Transverse colon (tissue), 4 donors: Measurements from ENCODE around the gene AFAP1L1. TPM values are rescaled to one million over a fixed set of nuclear protein-coding genes. Genes with fewer than 3 reads are reported as not detected.

ENCODE experiments used
- DNase-seq: peaks from one replicate; pipeline ENCODE4 v3.0.0-alpha.2; 2019
- H3K27ac ChIP-seq, 4 donors: fragments of 200-600 bp; sonication (generic); 2 replicates each; pipeline ENCODE4 v1.5.1; 2016 to 2018; ENCODE audit warnings: inconsistent platforms in 4 of 4
- H3K27me3 ChIP-seq: fragments of 200-600 bp; sonication (generic); 2 replicates; pipeline ENCODE4 v1.5.1; 2017; ENCODE audit warnings: inconsistent platforms
- H3K36me3 ChIP-seq, 4 donors: fragments of 200-600 bp; sonication (generic); 2 replicates each; pipeline ENCODE4 v1.5.1; 2017 to 2019; ENCODE audit warnings: inconsistent platforms in 4 of 4
- H3K4me1 ChIP-seq, 4 donors: fragments of 200-600 bp; sonication (generic); 2 replicates each; pipeline ENCODE4 v1.5.1; 2017 to 2020; ENCODE audit warnings: inconsistent platforms in 4 of 4
- H3K4me3 ChIP-seq, 4 donors: fragments of 200-600 bp; sonication (generic); 1 replicate in 1 of 4; 2 replicates in 3 of 4; pipeline versions ENCODE4 v1.5.1 to v1.6.1; 2017 to 2019; ENCODE audit warnings: inconsistent platforms in 4 of 4
- H3K9me3 ChIP-seq, 2 donors: fragments of 200-600 bp; sonication (generic); 2 replicates each; pipeline ENCODE4 v1.5.1; 2017 to 2019; ENCODE audit warnings: inconsistent platforms in 2 of 2
- CTCF ChIP-seq, 5 experiments: fragments of 200-600 bp in 3 of 5; fragments of 450-650 bp in 2 of 5; sonication (generic) in 3 of 5; IDR thresholded peaks; 1 replicate in 2 of 5; 2 replicates in 3 of 5; pipeline ENCODE4 v1.5.1; 2016 to 2017; ENCODE audit warnings: antibody characterized with exemption in 5 of 5, inconsistent platforms in 3 of 5, mild to moderate bottlenecking in 2 of 5, moderate library complexity in 1 of 5
- EP300 ChIP-seq: sonication (generic); formaldehyde crosslinking; IDR thresholded peaks from one replicate; pipeline ENCODE4 v1.6.1; 2017; ENCODE audit warnings: antibody characterized with exemption, low read depth
- POLR2A ChIP-seq: fragments of 450-650 bp; IDR thresholded peaks from one replicate; pipeline ENCODE4 v1.6.1; 2016; ENCODE audit warnings: antibody characterized with exemption, mild to moderate bottlenecking, moderate library complexity
- POLR2AphosphoS5 ChIP-seq, 3 donors: sonication (generic); formaldehyde crosslinking; IDR thresholded peaks; one replicate each; pipeline ENCODE4 v1.6.1; 2016; ENCODE audit warnings: antibody characterized with exemption in 3 of 3
- WGBS, 2 donors: methylation state at CpG; one replicate each; pipeline ENCODE4 v1.1.5; 2018; ENCODE audit warnings: low coverage in 1 of 2; 5-methylcytosine and 5-hydroxymethylcytosine counted together
- in situ Hi-C, 4 donors: fragments of 200-750 bp; cut with MboI; loops; one replicate each; pipeline versions ENCODE4 v1.15.0 to v1.15.1; 2017; ENCODE audit warnings: low sequenced_read_pairs in 3 of 4, low pct_ligation_motif_present in 1 of 4, low pct_unique_long_range_greater_than_20kb in 1 of 4
- intact Hi-C: fragments of 100-400 bp; cut with DNase I; formaldehyde crosslinking; loops from one replicate; pipeline ENCODE4 v1.15.1; 2023; ENCODE audit warnings: low total_unique reads
- total RNA-seq, 4 donors: library from RNA; depleted of rRNA; stranded (reverse); fragments of >200 nt; gene quantifications; one replicate each; pipeline ENCODE4 v1.1.0, GENCODE V29; 2016

The AFAP1L1 gene
- total RNA-seq, 4 donors from 2014 or later = 2.2 to 4.1 (median 3.0) TPM

DNA sequence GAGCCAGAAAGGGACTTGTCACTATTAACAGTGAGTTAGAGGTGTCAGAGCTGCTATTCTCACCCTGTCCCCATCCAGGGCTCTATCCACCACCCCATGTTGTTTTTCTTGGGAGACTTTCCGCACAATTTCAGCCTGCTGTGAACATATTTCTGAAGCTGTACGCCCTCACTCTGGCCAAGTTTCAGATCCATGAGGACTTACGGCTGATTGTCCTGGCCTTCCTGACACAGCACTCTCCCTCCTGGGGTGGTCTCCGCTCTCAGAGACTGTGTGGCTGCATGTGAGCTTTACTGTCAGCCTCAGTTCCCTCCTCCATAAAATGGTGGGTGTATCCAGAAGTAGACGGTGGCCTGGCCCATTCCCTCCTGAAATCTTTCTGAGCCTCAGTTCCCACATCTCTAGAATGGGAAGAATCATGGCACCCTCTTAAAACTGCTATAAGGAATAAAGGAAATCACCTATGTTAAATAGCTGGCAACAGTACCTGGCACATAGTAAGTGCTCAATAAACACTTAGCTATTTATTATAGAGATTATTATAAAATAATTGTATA lies 108.2 kb downstream of the AFAP1L1 start:
- DNase-seq = no peak
- in situ Hi-C loops = loop anchor here in 2 of 4 donors (10.0 kb wide), 3 partner anchors 55 to 175 kb away; partner anchors contain the start of gene CSNK1A1 (in 1 of the 2)
- Histone ChIP-seq H3K4me3 (no peak overlapping the region), H3K9me3 (no peaks in the 10 kb centered on the region), H3K4me1 (peaks cover 0 to 28% (median 15%) of the 10 kb centered on the region in 4 donors), H3K27me3 (no peaks in the 10 kb centered on the region), H3K27ac (peak overlapping the region; percentile 87 to 91 (median 88)), H3K36me3 (no peaks in the 10 kb centered on the region)
- 83 to 88% methylated on average over 2 to 5 of the region's 5 CpGs for WGBS, 2 donors
- TF ChIP-seq CTCF (IDR thresholded peaks at IDR 0.05) (no peak), POLR2A (no peak), POLR2AphosphoS5 (IDR thresholded peaks at IDR 0.05) (no peak), EP300 (no peak)
- intact Hi-C loops = loop anchor here (5.0 to 10.0 kb wide), 2 partner anchors 52 to 185 kb away; no protein-coding TSS in a partner anchor

DNA sequence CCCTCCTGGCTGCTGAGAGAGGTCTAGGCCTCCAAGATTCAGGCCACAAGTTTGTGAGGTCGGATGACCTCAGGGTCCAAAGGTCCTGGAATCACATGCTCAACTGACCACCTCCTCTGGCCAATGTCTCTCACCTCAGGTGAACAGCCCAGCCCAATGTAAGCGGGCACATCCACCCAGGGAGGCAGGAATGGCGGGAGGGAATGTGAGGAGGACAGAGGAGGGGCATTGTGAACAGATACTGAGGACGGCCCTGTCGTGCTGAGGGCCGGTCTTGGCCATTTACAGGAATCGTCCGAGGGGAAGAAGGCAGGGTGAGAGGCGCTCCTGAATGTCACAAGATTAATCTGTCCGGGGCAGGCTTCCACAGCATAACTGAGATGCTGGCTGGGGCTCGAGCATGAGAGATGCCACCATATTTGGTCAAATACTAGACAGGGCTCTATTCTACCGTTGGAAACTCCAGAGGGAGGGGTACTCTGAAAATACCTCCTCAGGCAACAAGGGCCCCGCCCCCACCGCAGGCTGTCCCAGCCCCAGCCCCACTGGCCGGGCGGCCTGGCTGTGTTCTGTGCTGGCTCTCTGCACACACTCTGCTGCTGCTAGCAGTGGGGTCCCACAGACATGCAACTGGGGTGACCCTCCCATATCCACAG lies 108.9 kb downstream of the AFAP1L1 start:
- peak; percentile 50 for TF ChIP-seq POLR2A
- TF ChIP-seq CTCF (IDR thresholded peaks at IDR 0.05) = no peak
- peak; percentile 34 to 73 (median 55) for TF ChIP-seq POLR2AphosphoS5 (IDR thresholded peaks at IDR 0.05)
- in situ Hi-C loops = loop anchor here in 1 of 4 donors (10.0 kb wide), 1 partner anchor 54 kb away; no protein-coding TSS in a partner anchor
- peak; percentile 53 for DNase-seq
- Histone ChIP-seq H3K4me1 (peaks cover 0 to 33% (median 15%) of the 10 kb centered on the region in 4 donors), H3K27ac (peak overlapping the region; percentile 87 to 91 (median 88)), H3K9me3 (no peaks in the 10 kb centered on the region), H3K27me3 (no peaks in the 10 kb centered on the region), H3K36me3 (no peaks in the 10 kb centered on the region), H3K4me3 (peak overlapping the region in 1 of 4 donors; percentile 27)
- intact Hi-C loops = loop anchor here (5.0 kb wide), 1 partner anchor 52 kb away; no protein-coding TSS in a partner anchor
- 51 to 70% methylated on average over 6 to 16 of the region's 16 CpGs for WGBS, 2 donors

DNA sequence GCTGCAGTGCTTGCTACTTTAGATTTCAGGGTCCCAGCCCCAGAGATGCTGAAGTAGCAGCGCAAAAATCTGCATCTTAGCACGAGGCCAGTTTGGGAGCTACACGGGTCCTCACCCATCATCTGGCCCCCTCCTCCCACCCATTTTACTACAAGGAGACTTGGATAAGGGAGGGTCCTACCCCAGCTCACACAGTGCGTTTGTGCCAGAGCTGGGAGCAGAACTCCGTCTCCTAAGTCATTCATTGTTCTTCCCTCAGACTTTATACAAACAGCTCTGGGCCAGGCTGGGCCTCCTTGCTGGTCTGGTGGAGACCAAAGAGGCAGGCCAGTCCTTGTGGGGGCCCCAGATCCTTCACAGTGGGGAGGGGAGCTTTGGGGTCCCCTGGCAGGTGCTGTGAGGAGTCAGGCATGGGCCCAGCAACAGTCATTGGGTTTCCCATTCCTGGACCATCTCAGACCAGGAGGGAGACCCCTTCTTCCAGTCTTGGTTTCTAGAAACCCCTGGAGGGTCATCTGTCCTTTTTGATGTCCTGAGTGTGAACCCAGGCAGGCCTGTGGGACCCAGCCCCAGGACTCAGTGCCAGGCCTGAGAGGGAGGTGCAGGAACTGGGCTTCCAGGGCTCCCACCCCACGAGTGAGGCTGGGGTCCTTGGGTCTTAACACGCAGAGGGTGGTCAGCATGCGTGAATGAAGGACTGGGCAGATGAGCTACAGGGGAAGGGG lies 109.8 kb downstream of the AFAP1L1 start:
- Histone ChIP-seq H3K27ac (peak overlapping the region; percentile 87 to 91 (median 88)), H3K36me3 (no peaks in the 10 kb centered on the region), H3K9me3 (no peaks in the 10 kb centered on the region), H3K27me3 (no peaks in the 10 kb centered on the region), H3K4me1 (peaks cover 3 to 39% (median 18%) of the 10 kb centered on the region in 4 donors), H3K4me3 (peak overlapping the region in 2 of 4 donors; percentile 8 to 27)
- in situ Hi-C loops = loop anchor here in 1 of 4 donors (10.0 kb wide), 1 partner anchor 53 kb away; no protein-coding TSS in a partner anchor
- no peak for TF ChIP-seq CTCF (IDR thresholded peaks at IDR 0.05)
- TF ChIP-seq POLR2AphosphoS5 (IDR thresholded peaks at IDR 0.05) = no peak
- TF ChIP-seq EP300 = no peak
- TF ChIP-seq POLR2A = no peak
- no peak for DNase-seq
- intact Hi-C loops = loop anchor here (5.0 kb wide), 1 partner anchor 51 kb away; no protein-coding TSS in a partner anchor
- 54% methylated on average over 6 of the region's 8 CpGs; no CpG with 5 or more reads in 1 of the 2 donors for WGBS, 2 donors

- no peaks in the 10 kb centered on the region for H3K9me3 ChIP-seq
- in situ Hi-C loops = loop anchor here in 1 of 4 donors (10.0 kb wide), 1 partner anchor 53 kb away; no protein-coding TSS in a partner anchor
- H3K27me3 ChIP-seq = no peaks in the 10 kb centered on the region
- H3K36me3 ChIP-seq = no peaks in the 10 kb centered on the region
- TF ChIP-seq POLR2AphosphoS5 (IDR thresholded peaks at IDR 0.05) (peak in 2 of 3 donors; percentile 16 to 58), CTCF (IDR thresholded peaks at IDR 0.05) (peak; percentile 90 to 96 (median 94)), EP300 (no peak)
- intact Hi-C loops = loop anchor here (2.0 to 5.0 kb wide), 2 partner anchors 31 to 50 kb away; no protein-coding TSS in a partner anchor
- peaks cover 4 to 44% (median 22%) of the 10 kb centered on the region in 4 donors for H3K4me1 ChIP-seq
- peak overlapping the region; percentile 87 to 91 (median 88) for H3K27ac ChIP-seq
- peak overlapping the region in 2 of 4 donors; percentile 8 to 27 for H3K4me3 ChIP-seq
- DNase-seq = peak; percentile 83
- 34% methylated on average over 16 of the region's 16 CpGs; no CpG with 5 or more reads in 1 of the 2 donors for WGBS, 2 donors
These were observed 110.3 kb downstream of the AFAP1L1 start for GRCh38 chr5:149381986-149382338.
